ENCODE data around the gene CLEC4D.
"Not testable (repeated sequence)": the region's sequence is repeated elsewhere in the genome, so short reads cannot be mapped to it uniquely, and the experiment has no call there.

CLEC4D gene

DNA sequence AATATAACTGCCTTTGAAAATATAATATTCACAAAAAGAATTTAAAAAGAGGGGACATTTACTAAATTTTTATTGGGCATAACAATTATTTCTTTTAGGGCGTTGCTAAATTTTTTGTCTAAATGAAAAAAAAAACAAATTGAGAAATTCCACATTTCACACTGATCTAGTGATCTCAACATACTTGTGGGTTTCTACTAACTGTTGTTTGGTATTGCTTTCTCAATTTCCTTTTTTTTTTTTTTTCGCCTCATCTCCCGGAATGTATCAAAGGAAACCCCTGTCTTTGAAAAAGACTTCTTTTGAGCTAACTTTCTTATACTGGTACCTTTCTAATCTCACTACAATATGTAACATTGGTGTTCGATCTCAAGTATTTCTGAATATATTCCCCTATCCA lies at the start of gene CLEC4D:
Gene CLEC4D, plus strand, starts transcription at position 248 of the 400 bp plus-strand sequence. CDS start 230 bp downstream, outside the sequence.
- DNase-seq: no peak

DNA sequence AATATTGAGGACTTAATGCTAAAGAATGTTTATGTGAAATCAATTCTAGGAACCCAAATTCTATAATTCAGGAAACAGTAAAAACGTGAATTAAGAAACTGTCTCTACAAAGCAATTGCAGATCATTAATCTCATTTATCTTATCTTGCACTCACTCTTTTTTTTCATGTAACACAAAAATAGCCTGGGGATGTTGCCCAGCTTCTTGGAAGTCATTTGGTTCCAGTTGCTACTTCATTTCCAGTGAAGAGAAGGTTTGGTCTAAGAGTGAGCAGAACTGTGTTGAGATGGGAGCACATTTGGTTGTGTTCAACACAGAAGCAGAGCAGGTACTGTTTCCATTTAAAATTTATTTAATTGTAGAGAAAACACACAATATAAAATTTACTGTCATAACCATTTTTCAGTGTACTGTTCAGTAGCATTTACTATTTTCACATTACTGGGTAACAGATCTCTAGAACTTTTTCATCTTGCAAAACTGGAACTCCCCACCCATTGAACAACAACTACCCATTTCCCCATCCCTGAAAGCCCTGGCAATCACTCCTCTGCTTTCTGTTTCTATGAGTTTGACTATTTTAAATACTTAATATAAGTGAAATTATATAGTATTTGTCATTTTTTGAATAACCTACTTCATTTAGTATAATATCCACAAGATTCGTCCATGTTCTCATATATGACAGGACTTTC lies 47.9 kb upstream of the CLEC4D start:
- DNase-seq: no peak

DNA sequence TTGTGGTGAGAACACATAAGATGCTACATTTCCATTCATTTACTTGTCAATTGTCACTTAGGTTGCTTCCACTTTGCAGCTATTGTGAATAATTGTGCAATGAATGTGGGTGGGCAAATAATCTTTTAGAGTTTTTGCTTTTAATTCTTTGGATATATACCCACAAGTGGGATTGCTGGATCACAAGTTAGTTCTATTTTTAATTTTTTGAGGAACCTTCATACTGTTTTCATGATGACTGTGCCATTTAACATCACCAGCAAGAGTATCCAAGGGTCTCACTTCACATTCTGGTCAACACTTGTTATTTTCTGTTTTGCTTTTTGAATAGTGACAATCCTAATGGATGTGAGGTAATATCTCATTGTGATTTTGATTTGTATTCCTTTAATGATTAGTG lies 47.1 kb upstream of the CLEC4D start:
- no peak for DNase-seq

- DNase-seq: no peak
These were observed 42.2 kb upstream of the CLEC4D start for GRCh38 chr12:8471090-8471489.

GRCh38 chr12:8475508-8476203 lies 37.6 kb upstream of the CLEC4D start:
- no peak for DNase-seq

GRCh38 chr12:8482571-8483061 lies 30.7 kb upstream of the CLEC4D start:
- DNase-seq: no peak

DNA sequence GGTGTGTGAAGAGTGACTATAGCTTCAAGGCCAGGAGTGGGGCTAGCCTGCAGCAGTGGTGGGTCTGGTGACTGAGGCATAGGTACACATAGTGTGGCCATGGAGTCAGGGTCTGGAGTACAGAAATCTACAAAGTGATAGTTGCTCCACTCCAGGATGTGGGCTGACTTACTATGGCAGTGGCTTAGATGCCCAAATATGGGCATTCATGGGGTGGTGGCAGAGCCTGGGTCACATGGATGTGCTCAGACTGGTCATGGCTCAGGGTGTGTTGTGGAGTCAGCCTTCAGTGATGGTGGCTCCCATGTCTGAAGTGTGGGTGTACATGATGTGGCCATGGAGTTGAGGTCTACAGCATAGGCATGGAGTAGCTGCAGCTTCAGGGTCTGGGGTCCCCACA lies 30.2 kb upstream of the CLEC4D start:
- no peak for DNase-seq

GRCh38 chr12:8491646-8492530 lies 21.4 kb upstream of the CLEC4D start:
- DNase-seq: no peak

- DNase-seq: peak; percentile 24 to 38
These were observed 20.2 kb upstream of the CLEC4D start for GRCh38 chr12:8493084-8493483.

- DNase-seq: not testable (repeated sequence)
These were observed 17.6 kb upstream of the CLEC4D start for GRCh38 chr12:8495671-8496070.

GRCh38 chr12:8496074-8496473 lies 17.2 kb upstream of the CLEC4D start:
- DNase-seq: not testable (repeated sequence)

DNA sequence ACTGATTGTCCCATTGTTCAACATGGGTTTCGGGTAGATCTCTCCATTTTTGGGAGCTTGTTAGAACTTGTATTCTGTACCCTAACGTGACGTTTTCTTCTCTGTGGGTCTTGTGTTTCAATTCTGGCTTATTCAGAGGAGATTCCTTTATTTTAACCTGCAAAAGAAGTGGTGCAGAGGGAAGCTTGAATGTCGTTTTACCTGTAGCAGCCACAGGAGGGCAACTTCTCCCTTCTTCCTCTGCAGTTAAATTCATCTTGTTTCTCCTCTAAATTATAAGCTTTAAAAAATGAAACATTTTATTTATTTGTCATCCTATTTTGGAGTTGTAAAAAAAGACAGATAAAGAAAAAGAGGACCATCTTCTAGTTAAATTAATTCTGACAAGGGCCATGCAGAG lies 13.7 kb upstream of the CLEC4D start:
- DNase-seq: no peak

- no peak for DNase-seq
These were observed 11.6 kb upstream of the CLEC4D start for GRCh38 chr12:8501720-8502119.

DNA sequence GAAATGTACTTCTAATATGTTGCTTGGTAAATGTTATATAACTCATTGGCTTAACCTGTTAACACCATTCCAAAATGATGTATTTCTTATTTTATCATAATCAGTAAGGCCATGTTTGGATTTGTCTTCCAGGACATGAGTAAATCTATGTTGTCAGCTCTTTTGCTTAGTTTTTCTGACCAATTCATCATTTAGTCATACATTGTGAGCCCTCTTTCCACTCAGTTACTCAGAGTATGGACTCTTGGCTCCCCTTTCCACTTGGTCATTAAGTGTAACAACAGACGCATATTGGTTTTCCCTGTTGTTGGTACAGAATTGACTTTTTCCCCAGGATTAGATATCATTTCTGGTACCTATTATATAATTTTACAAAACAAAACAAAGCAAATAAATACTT lies 9.0 kb upstream of the CLEC4D start:
- DNase-seq: no peak

GRCh38 chr12:8507596-8507995 lies 5.7 kb upstream of the CLEC4D start:
- DNase-seq: no peak

DNA sequence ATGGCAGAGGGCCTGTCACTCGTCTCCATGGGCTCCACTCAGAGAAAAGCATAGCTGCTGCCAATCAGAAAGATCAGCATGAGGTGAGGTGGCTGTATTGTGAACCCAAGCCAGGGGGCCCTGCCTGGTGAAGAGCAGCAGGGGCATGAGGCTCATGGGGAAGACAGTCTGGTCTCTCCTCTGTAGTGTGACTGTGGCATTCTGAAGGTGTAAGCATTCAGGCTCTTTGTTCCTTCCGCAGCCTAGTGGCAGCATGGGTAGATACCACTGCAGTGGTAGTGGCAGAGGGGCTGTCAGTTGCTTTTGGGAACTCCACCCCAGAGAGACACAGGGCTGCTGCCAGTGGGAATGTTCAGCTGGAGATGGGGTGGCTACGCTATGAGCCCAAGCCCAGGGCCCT lies 5.1 kb upstream of the CLEC4D start:
- DNase-seq: no peak

DNA sequence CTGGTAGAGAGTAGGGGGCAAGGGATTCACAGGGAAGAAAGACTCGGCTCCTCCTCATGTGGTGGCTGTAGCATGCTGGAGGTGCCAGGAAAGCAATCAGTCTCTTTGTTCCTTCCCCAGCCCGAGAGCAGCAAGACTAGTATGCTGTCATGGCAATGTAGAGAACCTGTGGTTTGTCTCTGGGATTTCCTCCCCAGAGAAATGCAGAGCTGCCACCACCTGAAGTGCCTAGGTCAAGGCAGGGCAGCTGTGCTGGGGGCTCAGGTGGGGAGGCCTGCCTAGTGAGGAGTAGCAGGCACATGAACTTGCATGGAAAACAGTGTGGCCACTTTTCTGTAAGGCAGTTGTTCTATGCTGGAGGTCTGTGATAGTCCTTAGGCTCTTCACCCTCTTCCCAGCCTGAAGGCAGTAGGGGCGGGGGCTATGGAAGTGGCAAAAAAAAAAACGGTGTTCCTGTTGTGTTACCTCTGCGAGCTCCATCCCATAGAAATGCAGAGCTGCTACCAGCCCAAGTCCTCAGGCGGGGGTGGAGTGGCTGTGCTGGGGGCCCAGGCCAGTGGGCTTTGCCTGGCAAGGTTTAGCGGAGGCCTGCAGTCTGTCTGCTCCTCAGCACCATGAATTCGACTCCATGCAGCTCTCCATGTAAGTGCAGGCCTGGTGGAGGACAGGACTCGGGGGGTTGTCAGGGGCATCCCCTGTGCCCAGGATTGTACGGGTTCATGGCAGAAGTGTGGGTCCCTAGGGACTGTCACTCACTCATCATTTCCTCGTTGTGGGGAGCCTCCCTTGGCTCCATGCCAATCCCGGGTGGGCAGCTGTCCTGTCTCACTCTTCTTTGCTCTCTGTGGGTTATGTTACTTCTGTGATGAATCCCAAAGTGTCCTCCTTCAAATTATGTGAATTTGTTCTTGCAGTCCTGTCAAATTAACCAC lies 4.1 kb upstream of the CLEC4D start:
- no peak for DNase-seq

DNA sequence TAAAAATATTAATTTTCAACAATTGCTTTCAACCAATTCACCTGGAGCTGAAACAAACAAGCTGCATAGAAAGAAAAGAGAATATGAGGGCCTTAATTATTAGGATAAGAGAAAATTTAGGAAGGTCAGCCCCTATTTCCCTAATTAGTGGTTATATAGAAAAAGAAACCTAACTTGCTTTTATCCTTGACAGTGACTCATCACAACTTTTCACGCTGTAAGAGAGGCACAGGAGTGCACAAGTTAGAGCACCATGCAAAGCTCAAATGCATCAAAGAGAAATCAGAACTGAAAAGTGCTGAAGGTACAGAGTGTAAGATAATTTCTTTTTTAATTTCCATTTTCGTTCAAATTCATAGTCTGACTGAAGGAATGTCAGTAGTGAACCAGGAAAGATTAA lies 4.7 kb downstream of the CLEC4D start:
- no peak for DNase-seq

GRCh38 chr12:8519171-8519570 lies 5.9 kb downstream of the CLEC4D start:
- DNase-seq: no peak

GRCh38 chr12:8527250-8528130 lies 14.2 kb downstream of the CLEC4D start:
- DNase-seq: no peak

DNA sequence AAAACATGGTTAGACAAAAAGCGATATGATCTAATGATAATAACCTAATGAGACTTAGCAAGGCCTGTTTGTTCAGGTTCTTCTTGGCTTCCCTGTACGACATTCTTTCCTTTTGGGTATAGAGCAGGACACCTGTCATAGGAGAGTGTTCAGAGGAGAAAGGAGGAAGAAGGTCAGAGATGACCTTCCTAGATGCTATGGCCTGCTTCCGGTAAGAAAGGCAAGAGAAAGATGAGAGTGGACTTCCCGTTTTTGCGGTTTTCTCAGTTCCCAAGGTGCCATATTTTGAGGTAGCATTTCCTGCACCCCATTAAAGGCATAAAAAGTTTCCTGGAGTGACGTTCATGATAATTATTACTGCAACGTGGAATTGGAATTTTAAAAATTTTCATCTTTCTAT lies 18.7 kb downstream of the CLEC4D start:
- no peak for DNase-seq
